H4 (cell line): ENCODE data around the gene SAMD1. TPM values are rescaled to one million over a fixed set of nuclear protein-coding genes. Genes with fewer than 3 reads are reported as not detected.

ENCODE experiments used
- DNase-seq: peaks from one replicate; pipeline ENCODE4 v3.0.0-alpha.2; 2015; ENCODE audit warnings: low spot score
- total RNA-seq: library from RNA; depleted of rRNA; stranded (reverse); fragments of >200 nt; shearing (Covaris generic); gene quantifications from 2 replicates; pipeline ENCODE4 v1.2.3, GENCODE V29; 2014

The SAMD1 gene
- total RNA-seq, 1 experiment from 2014 or later = 21.8 TPM

GRCh38 chr19:14089662-14090508 lies 666 bp downstream of the SAMD1 start:
- DNase-seq = peak; percentile 30

- no peak for DNase-seq
These were observed 1.2 kb downstream of the SAMD1 start for GRCh38 chr19:14089412-14089661.

GRCh38 chr19:14088634-14089411 lies 1.7 kb downstream of the SAMD1 start:
- no peak for DNase-seq

GRCh38 chr19:14086098-14086497 lies 4.5 kb downstream of the SAMD1 start:
- no peak for DNase-seq

GRCh38 chr19:14085309-14085995 lies 5.1 kb downstream of the SAMD1 start, which contains the start of gene C19orf67:
Gene C19orf67, minus strand, starts transcription at chr19:14085783. Its CDS starts 156 bp downstream, at chr19:14085627.
- no peak for DNase-seq

GRCh38 chr19:14082675-14082960 lies 7.9 kb downstream of the SAMD1 start:
- DNase-seq = no peak

- DNase-seq = no peak
These were observed 8.5 kb downstream of the SAMD1 start for GRCh38 chr19:14081797-14082674.

- DNase-seq = peak; percentile 99
These were observed 9.4 kb downstream of the SAMD1 start for GRCh38 chr19:14080887-14081796.

- no peak for DNase-seq
These were observed 12.1 kb downstream of the SAMD1 start for GRCh38 chr19:14078411-14078810.

GRCh38 chr19:14073925-14074838 lies 16.4 kb downstream of the SAMD1 start:
- DNase-seq = no peak

GRCh38 chr19:14073261-14073924 lies 17.2 kb downstream of the SAMD1 start:
- DNase-seq = peak; percentile 73

- DNase-seq = no peak
These were observed 17.9 kb downstream of the SAMD1 start, which contains the start of gene MISP3 for GRCh38 chr19:14072535-14073260. Gene MISP3, plus strand, starts transcription at chr19:14072786. Its CDS starts 524 bp downstream, at chr19:14073310.

- no peak for DNase-seq
These were observed 20.1 kb downstream of the SAMD1 start for GRCh38 chr19:14070268-14071050.

- DNase-seq = no peak
These were observed 24.4 kb downstream of the SAMD1 start for GRCh38 chr19:14066134-14066533.

GRCh38 chr19:14063105-14063504 lies 27.4 kb downstream of the SAMD1 start:
- DNase-seq = no peak

- no peak for DNase-seq
These were observed 28.0 kb downstream of the SAMD1 start for GRCh38 chr19:14062558-14062855.

- no peak for DNase-seq
These were observed 28.6 kb downstream of the SAMD1 start, which contains the start of gene PALM3 for GRCh38 chr19:14061751-14062557. Gene PALM3, minus strand, starts transcription at chr19:14062076. Its CDS starts 96 bp downstream, at chr19:14061980.
